H9 (cell line): Measurements from ENCODE around the gene CHCHD3. TPM values are rescaled to one million over a fixed set of nuclear protein-coding genes. Genes with fewer than 3 reads are reported as not detected.

Experiments
- DNase-seq: peaks from one replicate; pipeline ENCODE4 v3.0.0-alpha.2; 2017
- H2AFZ ChIP-seq: one replicate; pipeline ENCODE4 v1.6.1; 2013; ENCODE audit warnings: mild to moderate bottlenecking, low read length, control low read depth, moderate library complexity
- H2AK5ac ChIP-seq: 2 replicates; pipeline ENCODE4 v1.6.1; 2013; ENCODE audit warnings: low read length, control low read depth, mixed read lengths; ENCODE audit not compliant: insufficient read length
- H2BK120ac ChIP-seq: one replicate; pipeline ENCODE4 v1.6.1; 2013; ENCODE audit warnings: low read depth, mild to moderate bottlenecking, low read length, control low read depth, inconsistent platforms; ENCODE audit not compliant: poor library complexity, severe bottlenecking
- H2BK12ac ChIP-seq: 2 replicates; pipeline ENCODE4 v1.6.1; 2013; ENCODE audit warnings: low read length, control low read depth, mixed read lengths, low read depth; ENCODE audit not compliant: insufficient read length
- H2BK15ac ChIP-seq: 2 replicates; pipeline ENCODE4 v1.6.1; 2013; ENCODE audit warnings: low read depth, low read length, control low read depth
- H2BK20ac ChIP-seq: one replicate; pipeline ENCODE4 v1.6.1; 2013; ENCODE audit warnings: low read depth, mild to moderate bottlenecking, low read length, control low read depth, inconsistent platforms; ENCODE audit not compliant: poor library complexity, severe bottlenecking
- H2BK5ac ChIP-seq: 2 replicates; pipeline ENCODE4 v1.6.1; 2013; ENCODE audit warnings: low read length, control low read depth, mixed read lengths; ENCODE audit not compliant: insufficient read length
- H3K14ac ChIP-seq: 2 replicates; pipeline ENCODE4 v1.6.1; 2013; ENCODE audit warnings: low read length, control low read depth; ENCODE audit not compliant: insufficient read depth
- H3K18ac ChIP-seq: 2 replicates; pipeline ENCODE4 v1.6.1; 2013; ENCODE audit warnings: low read depth, mild to moderate bottlenecking, mixed read lengths, low read length, control low read depth; ENCODE audit not compliant: insufficient read length
- H3K23ac ChIP-seq: 2 replicates; pipeline ENCODE4 v1.6.1; 2013; ENCODE audit warnings: low read length, control low read depth, mixed read lengths, low read depth; ENCODE audit not compliant: insufficient read length
- H3K23me2 ChIP-seq: 2 replicates; pipeline ENCODE4 v1.6.1; 2013; ENCODE audit warnings: low read depth, mild to moderate bottlenecking, mixed read lengths, low read length, control low read depth; ENCODE audit not compliant: insufficient read length, poor library complexity, severe bottlenecking
- H3K27ac ChIP-seq: 2 replicates; pipeline ENCODE4 v1.5.1; 2013; ENCODE audit warnings: low read length, control low read depth, mixed read lengths, low read depth; ENCODE audit not compliant: insufficient read length
- H3K27me3 ChIP-seq: 2 replicates; pipeline ENCODE4 v1.6.1; 2013; ENCODE audit warnings: low read length, control low read depth, inconsistent platforms; ENCODE audit not compliant: insufficient read depth
- H3K4ac ChIP-seq: 2 replicates; pipeline ENCODE4 v1.6.1; 2013; ENCODE audit warnings: low read depth, mild to moderate bottlenecking, control low read depth, inconsistent platforms, low read length, moderate library complexity
- H3K4me1 ChIP-seq: 2 replicates; pipeline ENCODE4 v1.6.1; 2013; ENCODE audit warnings: low read length, control low read depth, inconsistent platforms; ENCODE audit not compliant: insufficient read depth
- H3K4me2 ChIP-seq: 2 replicates; pipeline ENCODE4 v1.6.1; 2013; ENCODE audit warnings: low read length, control low read depth, mixed read lengths; ENCODE audit not compliant: insufficient read length, insufficient read depth
- H3K56ac ChIP-seq: 2 replicates; pipeline ENCODE4 v1.6.1; 2013; ENCODE audit warnings: low read depth, mild to moderate bottlenecking, mixed read lengths, low read length, control low read depth; ENCODE audit not compliant: insufficient read length
- H3K79me1 ChIP-seq: 2 replicates; pipeline ENCODE4 v1.6.1; 2013; ENCODE audit warnings: low read depth, mild to moderate bottlenecking, moderate library complexity, low read length, control low read depth, inconsistent platforms; ENCODE audit not compliant: insufficient read depth, poor library complexity, severe bottlenecking
- H3K79me2 ChIP-seq: 2 replicates; pipeline ENCODE4 v1.6.1; 2013; ENCODE audit warnings: low read length, control low read depth, inconsistent platforms; ENCODE audit not compliant: insufficient read depth
- H3K9ac ChIP-seq: 2 replicates; pipeline ENCODE4 v1.6.1; 2013; ENCODE audit warnings: low read length, control low read depth, mixed read lengths; ENCODE audit not compliant: insufficient read length; ENCODE audit errors: extremely low read depth
- H3K9me3 ChIP-seq: one replicate; pipeline ENCODE4 v1.6.1; 2013; ENCODE audit warnings: low read depth, low read length, inconsistent platforms; ENCODE audit not compliant: control insufficient read depth
- H3T11ph ChIP-seq: one replicate; pipeline ENCODE4 v1.6.1; 2013; ENCODE audit warnings: mild to moderate bottlenecking, low read length, control low read depth, inconsistent platforms
- H4K20me1 ChIP-seq: one replicate; pipeline ENCODE4 v1.6.1; 2013; ENCODE audit not compliant: control insufficient read depth, insufficient read length, insufficient read depth
- H4K5ac ChIP-seq: 2 replicates; pipeline ENCODE4 v1.6.1; 2013; ENCODE audit warnings: low read depth, mild to moderate bottlenecking, mixed read lengths, low read length, control low read depth; ENCODE audit not compliant: insufficient read length
- H4K8ac ChIP-seq: replicated peaks from 2 replicates; pipeline ENCODE4 v1.6.1; 2013; ENCODE audit warnings: low read length, control low read depth, mixed read lengths, low read depth; ENCODE audit not compliant: insufficient read length
- H4K91ac ChIP-seq: 2 replicates; pipeline ENCODE4 v1.6.1; 2013; ENCODE audit warnings: low read depth, mild to moderate bottlenecking, moderate library complexity, mixed read lengths, low read length, control low read depth; ENCODE audit not compliant: insufficient read length
- H3K27ac Mint-ChIP-seq, 3 experiments: 2 replicates in 2 of 3; 3 replicates in 1 of 3; pipeline ENCODE4 v1.8.0; 2020 to 2021; ENCODE audit warnings: mixed read lengths in 3 of 3, mild to moderate bottlenecking in 1 of 3, moderate library complexity in 1 of 3
- H3K27me3 Mint-ChIP-seq: 2 replicates; pipeline ENCODE4 v1.8.0; 2021; ENCODE audit warnings: low read depth, mild to moderate bottlenecking, moderate library complexity, mixed read lengths
- H3K36me3 Mint-ChIP-seq, 3 experiments: 2 replicates in 2 of 3; 3 replicates in 1 of 3; pipeline ENCODE4 v1.8.0; 2020 to 2021; ENCODE audit warnings: low read depth in 3 of 3, mixed read lengths in 3 of 3; ENCODE audit not compliant: insufficient read depth in 1 of 3
- H3K4me1 Mint-ChIP-seq, 2 experiments: 2 replicates each; pipeline ENCODE4 v1.8.0; 2020; ENCODE audit warnings: mixed read lengths in 2 of 2
- H3K4me3 Mint-ChIP-seq, 2 experiments: 2 replicates in 1 of 2; 3 replicates in 1 of 2; pipeline ENCODE4 v1.8.0; 2020 to 2021; ENCODE audit warnings: mild to moderate bottlenecking in 2 of 2, mixed read lengths in 2 of 2, moderate library complexity in 1 of 2
- H3K9me3 Mint-ChIP-seq, 2 experiments: 2 replicates in 1 of 2; 3 replicates in 1 of 2; pipeline ENCODE4 v1.8.0; 2020; ENCODE audit warnings: mild to moderate bottlenecking in 2 of 2, mixed read lengths in 2 of 2, moderate library complexity in 1 of 2
- CTCF ChIP-seq: fragments of 200-600 bp; sonication (generic); conservative IDR thresholded peaks from 3 replicates; pipeline ENCODE4 v1.8.0; 2021; ENCODE audit warnings: antibody characterized with exemption, mild to moderate bottlenecking
- WGBS: extraction: QIAGEN DNeasy Blood & Tissue Kit; methylation state at CpG from one replicate; pipeline ENCODE4 v1.1.7; 2013; ENCODE audit warnings: missing lambda C conversion rate, low lambda C conversion rate, mixed read lengths; ENCODE audit not compliant: insufficient read length; ENCODE audit errors: extremely low coverage; 5-methylcytosine and 5-hydroxymethylcytosine counted together
- total RNA-seq: library from RNA; stranded (reverse); gene quantifications from 2 replicates; pipeline ENCODE4 v1.2.1, GENCODE V29; 2021

Gene CHCHD3
- total RNA-seq, 1 experiment from 2014 or later: 104 TPM

- H4K8ac ChIP-seq: no peak overlapping the region
- H2AFZ ChIP-seq: no peak overlapping the region
- H3K36me3 Mint-ChIP-seq: no peaks in the 10 kb centered on the region
- H3K4me1 Mint-ChIP-seq: peaks cover 11% of the 10 kb centered on the region in 2 experiments
- no peaks in the 10 kb centered on the region for H3K23me2 ChIP-seq
- H3K27me3 Mint-ChIP-seq: no peaks in the 10 kb centered on the region; the same call in 1 of the 2 replicates
- no peaks in the 10 kb centered on the region for H3K79me2 ChIP-seq
- H3K23ac ChIP-seq: no peak overlapping the region
- no peak overlapping the region for H3K56ac ChIP-seq
- no peaks in the 10 kb centered on the region for H3K27me3 ChIP-seq
- H3K9me3 Mint-ChIP-seq: no peaks in the 10 kb centered on the region
- no peak overlapping the region for H3K27ac Mint-ChIP-seq
- no peaks in the 10 kb centered on the region for H4K20me1 ChIP-seq
- no peak for DNase-seq
- H2BK15ac ChIP-seq: no peak overlapping the region
- no peak overlapping the region for H2BK120ac ChIP-seq
- H2BK20ac ChIP-seq: no peak overlapping the region
- H3K9me3 ChIP-seq: no peaks in the 10 kb centered on the region
- H3K27ac ChIP-seq: no peak overlapping the region
- H3K4ac ChIP-seq: no peak overlapping the region
- H3K18ac ChIP-seq: no peak overlapping the region
- H2AK5ac ChIP-seq: no peak overlapping the region
- no peak overlapping the region for H4K5ac ChIP-seq
- H2BK5ac ChIP-seq: no peak overlapping the region
- no CpG with 5 or more reads among the region's 5 CpGs for WGBS
- no peak overlapping the region for H2BK12ac ChIP-seq
- no peak overlapping the region for H4K91ac ChIP-seq
- H3T11ph ChIP-seq: no peak overlapping the region
- H3K4me2 ChIP-seq: no peak overlapping the region
- no peaks in the 10 kb centered on the region for H3K79me1 ChIP-seq
- no peak overlapping the region for H3K4me3 Mint-ChIP-seq
- H3K4me1 ChIP-seq: no peaks in the 10 kb centered on the region; the same call in 1 of the 2 replicates
- TF ChIP-seq CTCF: no peak
- H3K14ac ChIP-seq: no peak overlapping the region; the same call in 1 of the 2 replicates
- H3K9ac ChIP-seq: no peak overlapping the region
Measured at GRCh38 chr7:132776048-132776620, 305.8 kb downstream of the CHCHD3 start.
